HEK293 (cell line): Measurements from ENCODE around the gene CPN2.

Experiments used
- CTCF ChIA-PET: fragments of 350-600 bp; formaldehyde crosslinking; extraction: SDS; loops from one replicate; lab custom pipeline; 2021; ENCODE audit warnings: antibody characterized with exemption; lab: Yijun Ruan, JAX
- POLR2A ChIA-PET: fragments of 300-600 bp; formaldehyde crosslinking; extraction: SDS; loops from one replicate; lab custom pipeline; 2020; ENCODE audit warnings: antibody characterized with exemption, inconsistent platforms; lab: Yijun Ruan, JAX
- H3K27ac ChIP-seq: fragments of 200-500 bp; sonication (Bioruptor generic); 2 replicates; pipeline ENCODE4 v1.5.1; 2014; ENCODE audit warnings: low read depth, low read length, control low read depth, inconsistent platforms; ENCODE audit errors: extremely low read depth
- H3K36me3 ChIP-seq, 2 experiments: fragments of 200-500 bp in 1 of 2; sonication (Bioruptor generic) in 1 of 2; 1 replicate in 1 of 2; 2 replicates in 1 of 2; pipeline ENCODE4 v1.5.1; 2014 to 2017; ENCODE audit warnings: inconsistent platforms in 2 of 2, low read length in 2 of 2; ENCODE audit not compliant: control insufficient read depth in 2 of 2, insufficient read depth in 1 of 2
- H3K4me1 ChIP-seq: fragments of 200-500 bp; sonication (Bioruptor generic); 2 replicates; pipeline ENCODE4 v1.5.1; 2014; ENCODE audit warnings: mild to moderate bottlenecking, low read length, inconsistent platforms; ENCODE audit not compliant: control insufficient read depth, insufficient read depth
- H3K4me3 ChIP-seq: 2 replicates; pipeline ENCODE4 v1.5.1; 2011; ENCODE audit warnings: low read depth, mild to moderate bottlenecking, control low read depth, low read length, moderate library complexity
- H3K9me3 ChIP-seq: fragments of 200-500 bp; sonication (Bioruptor generic); 2 replicates; pipeline ENCODE4 v1.5.1; 2014; ENCODE audit warnings: low read depth, low read length, inconsistent platforms; ENCODE audit not compliant: control insufficient read depth, insufficient read depth
- KLF9 ChIP-seq: fragments of 450-650 bp; formaldehyde crosslinking; IDR thresholded peaks from 2 replicates; pipeline ENCODE4 v1.5.1; 2016; ENCODE audit warnings: missing biosample characterization, missing genetic modification characterization, low read depth
- RBAK ChIP-seq: fragments of 450-650 bp; formaldehyde crosslinking; IDR thresholded peaks from 2 replicates; pipeline ENCODE4 v1.5.1; 2016; ENCODE audit warnings: missing biosample characterization, missing genetic modification characterization
- TRIM28 ChIP-seq: IDR thresholded peaks from 2 replicates; pipeline ENCODE4 v1.6.1; 2011; ENCODE audit warnings: low read length, control low read depth, borderline replicate concordance
- ZBTB8A ChIP-seq: fragments of 450-650 bp; formaldehyde crosslinking; IDR thresholded peaks from 2 replicates; pipeline ENCODE4 v1.5.1; 2016; ENCODE audit warnings: missing biosample characterization, missing genetic modification characterization
- ZNF140 ChIP-seq: fragments of 450-650 bp; formaldehyde crosslinking; IDR thresholded peaks from 2 replicates; pipeline ENCODE4 v1.5.1; 2016; ENCODE audit warnings: missing biosample characterization, missing genetic modification characterization
- ZNF2 ChIP-seq: fragments of 450-650 bp; formaldehyde crosslinking; IDR thresholded peaks from 2 replicates; pipeline ENCODE4 v1.5.1; 2016; ENCODE audit warnings: missing biosample characterization, missing genetic modification characterization
- ZNF202 ChIP-seq: fragments of 450-650 bp; formaldehyde crosslinking; IDR thresholded peaks from 2 replicates; pipeline ENCODE4 v1.5.1; 2016; ENCODE audit warnings: missing biosample characterization, missing genetic modification characterization, borderline replicate concordance
- ZNF529 ChIP-seq: fragments of 450-650 bp; formaldehyde crosslinking; IDR thresholded peaks from 2 replicates; pipeline ENCODE4 v1.5.1; 2017; ENCODE audit warnings: missing genetic modification characterization, missing biosample characterization; ENCODE audit not compliant: insufficient replicate concordance
- ZNF544 ChIP-seq: fragments of 450-650 bp; formaldehyde crosslinking; IDR thresholded peaks from 2 replicates; pipeline ENCODE4 v1.5.0; 2017; ENCODE audit warnings: missing biosample characterization, missing genetic modification characterization
- ZNF658 ChIP-seq: fragments of 450-650 bp; formaldehyde crosslinking; IDR thresholded peaks from 2 replicates; pipeline ENCODE4; 2016; ENCODE audit warnings: missing biosample characterization, missing genetic modification characterization
- ZNF677 ChIP-seq: fragments of 450-650 bp; IDR thresholded peaks from 2 replicates; pipeline ENCODE4 v1.5.0; 2018; ENCODE audit warnings: missing biosample characterization, mild to moderate bottlenecking, missing genetic modification characterization, moderate library complexity
- ZNF777 ChIP-seq: fragments of 450-650 bp; formaldehyde crosslinking; IDR thresholded peaks from 2 replicates; pipeline ENCODE4 v1.5.1; 2017; ENCODE audit warnings: missing biosample characterization, missing genetic modification characterization, borderline replicate concordance
- ZNF843 ChIP-seq: fragments of 450-650 bp; formaldehyde crosslinking; IDR thresholded peaks from 2 replicates; pipeline ENCODE4 v1.5.1; 2016; ENCODE audit warnings: missing biosample characterization, missing genetic modification characterization
- TF ChIP-seq, protein P1 (sequence below): fragments of 450-650 bp; formaldehyde crosslinking; IDR thresholded peaks from 2 replicates; pipeline ENCODE4 v1.5.1; 2016; ENCODE audit warnings: missing biosample characterization, missing genetic modification characterization
- TF ChIP-seq, protein P2 (sequence below): fragments of 450-650 bp; formaldehyde crosslinking; IDR thresholded peaks from 2 replicates; pipeline ENCODE4 v1.5.1; 2017; ENCODE audit warnings: missing biosample characterization, missing genetic modification characterization
- TF ChIP-seq, protein P3 (sequence below): fragments of 450-650 bp; formaldehyde crosslinking; IDR thresholded peaks from 2 replicates; pipeline ENCODE4 v1.5.1; 2016; ENCODE audit warnings: missing biosample characterization, missing genetic modification characterization
- TF ChIP-seq, protein P4 (sequence below): fragments of 450-650 bp; formaldehyde crosslinking; IDR thresholded peaks from 2 replicates; pipeline ENCODE4 v1.5.1; 2017; ENCODE audit warnings: missing biosample characterization, missing genetic modification characterization
- TF ChIP-seq, protein P5 (sequence below): fragments of 450-650 bp; formaldehyde crosslinking; IDR thresholded peaks from 2 replicates; pipeline ENCODE4 v1.5.1; 2016; ENCODE audit warnings: missing biosample characterization, missing genetic modification characterization

CPN2 gene, protein sequence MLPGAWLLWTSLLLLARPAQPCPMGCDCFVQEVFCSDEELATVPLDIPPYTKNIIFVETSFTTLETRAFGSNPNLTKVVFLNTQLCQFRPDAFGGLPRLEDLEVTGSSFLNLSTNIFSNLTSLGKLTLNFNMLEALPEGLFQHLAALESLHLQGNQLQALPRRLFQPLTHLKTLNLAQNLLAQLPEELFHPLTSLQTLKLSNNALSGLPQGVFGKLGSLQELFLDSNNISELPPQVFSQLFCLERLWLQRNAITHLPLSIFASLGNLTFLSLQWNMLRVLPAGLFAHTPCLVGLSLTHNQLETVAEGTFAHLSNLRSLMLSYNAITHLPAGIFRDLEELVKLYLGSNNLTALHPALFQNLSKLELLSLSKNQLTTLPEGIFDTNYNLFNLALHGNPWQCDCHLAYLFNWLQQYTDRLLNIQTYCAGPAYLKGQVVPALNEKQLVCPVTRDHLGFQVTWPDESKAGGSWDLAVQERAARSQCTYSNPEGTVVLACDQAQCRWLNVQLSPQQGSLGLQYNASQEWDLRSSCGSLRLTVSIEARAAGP

DNA sequence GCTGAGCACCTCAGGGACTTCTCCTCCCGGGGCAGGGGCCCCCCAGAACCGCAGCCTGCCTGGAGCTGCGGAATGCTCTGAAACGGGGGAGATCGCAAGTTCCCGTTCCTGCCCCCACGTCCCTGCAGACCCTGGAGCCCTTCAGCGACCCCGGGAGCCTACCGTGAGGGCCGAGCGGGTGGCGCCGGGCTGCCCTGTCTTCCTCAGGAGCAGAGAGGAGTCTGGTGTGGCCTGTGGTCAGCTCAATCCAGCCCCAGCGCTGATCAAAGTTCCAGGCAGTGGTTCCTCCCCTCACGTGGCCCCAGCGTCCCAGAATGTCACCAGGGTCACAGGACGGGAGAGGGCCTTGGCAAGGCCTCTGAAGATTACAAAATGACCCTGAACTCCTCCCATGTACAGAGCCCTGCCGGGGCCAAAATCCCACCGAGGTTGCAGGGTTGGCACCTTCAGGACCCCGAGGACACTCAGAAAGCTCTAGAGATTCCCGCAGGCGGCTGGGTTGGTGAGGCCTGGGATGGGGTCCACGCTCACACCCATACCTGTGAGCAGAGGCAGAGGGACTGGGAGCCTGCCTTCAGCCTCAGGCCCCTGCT lies at the start of gene CPN2:
Gene CPN2, minus strand, starts transcription at position 249 of the 593 bp plus-strand sequence. CDS start 8,626 bp downstream, outside the sequence.
- peaks cover 4% of the 10 kb centered on the region; the same call in 1 of the 2 replicates for H3K4me1 ChIP-seq
- ChIA-PET POLR2A (interaction anchor here (0.5 to 0.9 kb wide), 2 partner anchors 24 to 211 kb away, joined by 3 to 4 read pairs; no protein-coding TSS in a partner anchor), CTCF (interaction anchor here (0.6 to 1.5 kb wide), 4 partner anchors 12 to 572 kb away, joined by 3 to 4 read pairs (median 4); no protein-coding TSS in a partner anchor)
- H3K27ac ChIP-seq, result peak within 1 kb of the TSS; percentile 48
- no peak within 1 kb of the TSS for H3K4me3 ChIP-seq
- no peaks in the 10 kb centered on the region for H3K36me3 ChIP-seq
- H3K9me3 ChIP-seq, result no peaks in the 10 kb centered on the region
- TF ChIP-seq ZNF658 (tag by site-specific recombination) (no peak), ZNF677 (tag by site-specific recombination) (no peak), ZNF140 (tag by site-specific recombination) (no peak), ZNF529 (tag by site-specific recombination) (no peak), ZNF544 (tag by site-specific recombination) (no peak), ZNF843 (tag by site-specific recombination) (no peak), TRIM28 (no peak), ZNF777 (no peak), RBAK (no peak), KLF9 (tag by site-specific recombination) (no peak), ZNF202 (tag by site-specific recombination) (no peak), ZBTB8A (no peak), ZNF2 (no peak)
- TF ChIP-seq, protein P1, sequence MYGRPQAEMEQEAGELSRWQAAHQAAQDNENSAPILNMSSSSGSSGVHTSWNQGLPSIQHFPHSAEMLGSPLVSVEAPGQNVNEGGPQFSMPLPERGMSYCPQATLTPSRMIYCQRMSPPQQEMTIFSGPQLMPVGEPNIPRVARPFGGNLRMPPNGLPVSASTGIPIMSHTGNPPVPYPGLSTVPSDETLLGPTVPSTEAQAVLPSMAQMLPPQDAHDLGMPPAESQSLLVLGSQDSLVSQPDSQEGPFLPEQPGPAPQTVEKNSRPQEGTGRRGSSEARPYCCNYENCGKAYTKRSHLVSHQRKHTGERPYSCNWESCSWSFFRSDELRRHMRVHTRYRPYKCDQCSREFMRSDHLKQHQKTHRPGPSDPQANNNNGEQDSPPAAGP (tag by site-specific recombination), result no peak
- TF ChIP-seq, protein P2, sequence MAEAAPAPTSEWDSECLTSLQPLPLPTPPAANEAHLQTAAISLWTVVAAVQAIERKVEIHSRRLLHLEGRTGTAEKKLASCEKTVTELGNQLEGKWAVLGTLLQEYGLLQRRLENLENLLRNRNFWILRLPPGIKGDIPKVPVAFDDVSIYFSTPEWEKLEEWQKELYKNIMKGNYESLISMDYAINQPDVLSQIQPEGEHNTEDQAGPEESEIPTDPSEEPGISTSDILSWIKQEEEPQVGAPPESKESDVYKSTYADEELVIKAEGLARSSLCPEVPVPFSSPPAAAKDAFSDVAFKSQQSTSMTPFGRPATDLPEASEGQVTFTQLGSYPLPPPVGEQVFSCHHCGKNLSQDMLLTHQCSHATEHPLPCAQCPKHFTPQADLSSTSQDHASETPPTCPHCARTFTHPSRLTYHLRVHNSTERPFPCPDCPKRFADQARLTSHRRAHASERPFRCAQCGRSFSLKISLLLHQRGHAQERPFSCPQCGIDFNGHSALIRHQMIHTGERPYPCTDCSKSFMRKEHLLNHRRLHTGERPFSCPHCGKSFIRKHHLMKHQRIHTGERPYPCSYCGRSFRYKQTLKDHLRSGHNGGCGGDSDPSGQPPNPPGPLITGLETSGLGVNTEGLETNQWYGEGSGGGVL (tag by site-specific recombination), result no peak
- TF ChIP-seq, protein P3, sequence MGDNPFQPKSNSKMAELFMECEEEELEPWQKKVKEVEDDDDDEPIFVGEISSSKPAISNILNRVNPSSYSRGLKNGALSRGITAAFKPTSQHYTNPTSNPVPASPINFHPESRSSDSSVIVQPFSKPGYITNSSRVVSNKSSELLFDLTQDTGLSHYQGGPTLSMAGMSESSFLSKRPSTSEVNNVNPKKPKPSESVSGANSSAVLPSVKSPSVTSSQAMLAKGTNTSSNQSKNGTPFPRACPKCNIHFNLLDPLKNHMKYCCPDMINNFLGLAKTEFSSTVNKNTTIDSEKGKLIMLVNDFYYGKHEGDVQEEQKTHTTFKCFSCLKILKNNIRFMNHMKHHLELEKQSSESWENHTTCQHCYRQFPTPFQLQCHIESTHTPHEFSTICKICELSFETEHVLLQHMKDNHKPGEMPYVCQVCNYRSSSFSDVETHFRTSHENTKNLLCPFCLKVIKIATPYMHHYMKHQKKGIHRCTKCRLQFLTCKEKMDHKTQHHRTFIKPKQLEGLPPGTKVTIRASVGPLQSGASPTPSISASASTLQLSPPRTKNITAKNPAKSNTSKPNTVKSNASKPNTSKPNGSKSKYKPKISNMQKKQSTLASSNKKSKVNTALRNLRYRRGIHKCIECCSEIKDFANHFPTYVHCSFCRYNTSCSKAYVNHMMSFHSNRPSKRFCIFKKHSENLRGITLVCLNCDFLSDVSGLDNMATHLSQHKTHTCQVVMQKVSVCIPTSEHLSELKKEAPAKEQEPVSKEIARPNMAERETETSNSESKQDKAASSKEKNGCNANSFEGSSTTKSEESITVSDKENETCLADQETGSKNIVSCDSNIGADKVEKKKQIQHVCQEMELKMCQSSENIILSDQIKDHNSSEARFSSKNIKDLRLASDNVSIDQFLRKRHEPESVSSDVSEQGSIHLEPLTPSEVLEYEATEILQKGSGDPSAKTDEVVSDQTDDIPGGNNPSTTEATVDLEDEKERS (tag by site-specific recombination), result no peak
- TF ChIP-seq, protein P4, sequence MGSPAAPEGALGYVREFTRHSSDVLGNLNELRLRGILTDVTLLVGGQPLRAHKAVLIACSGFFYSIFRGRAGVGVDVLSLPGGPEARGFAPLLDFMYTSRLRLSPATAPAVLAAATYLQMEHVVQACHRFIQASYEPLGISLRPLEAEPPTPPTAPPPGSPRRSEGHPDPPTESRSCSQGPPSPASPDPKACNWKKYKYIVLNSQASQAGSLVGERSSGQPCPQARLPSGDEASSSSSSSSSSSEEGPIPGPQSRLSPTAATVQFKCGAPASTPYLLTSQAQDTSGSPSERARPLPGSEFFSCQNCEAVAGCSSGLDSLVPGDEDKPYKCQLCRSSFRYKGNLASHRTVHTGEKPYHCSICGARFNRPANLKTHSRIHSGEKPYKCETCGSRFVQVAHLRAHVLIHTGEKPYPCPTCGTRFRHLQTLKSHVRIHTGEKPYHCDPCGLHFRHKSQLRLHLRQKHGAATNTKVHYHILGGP (tag by site-specific recombination), result no peak
- TF ChIP-seq, protein P5, sequence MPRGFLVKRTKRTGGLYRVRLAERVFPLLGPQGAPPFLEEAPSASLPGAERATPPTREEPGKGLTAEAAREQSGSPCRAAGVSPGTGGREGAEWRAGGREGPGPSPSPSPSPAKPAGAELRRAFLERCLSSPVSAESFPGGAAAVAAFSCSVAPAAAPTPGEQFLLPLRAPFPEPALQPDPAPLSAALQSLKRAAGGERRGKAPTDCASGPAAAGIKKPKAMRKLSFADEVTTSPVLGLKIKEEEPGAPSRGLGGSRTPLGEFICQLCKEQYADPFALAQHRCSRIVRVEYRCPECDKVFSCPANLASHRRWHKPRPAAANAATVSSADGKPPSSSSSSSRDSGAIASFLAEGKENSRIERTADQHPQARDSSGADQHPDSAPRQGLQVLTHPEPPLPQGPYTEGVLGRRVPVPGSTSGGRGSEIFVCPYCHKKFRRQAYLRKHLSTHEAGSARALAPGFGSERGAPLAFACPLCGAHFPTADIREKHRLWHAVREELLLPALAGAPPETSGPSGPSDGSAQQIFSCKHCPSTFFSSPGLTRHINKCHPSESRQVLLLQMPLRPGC, result no peak
